ENCODE measurements around the gene LUZP1. TPM values are rescaled to one million over a fixed set of nuclear protein-coding genes. Genes with fewer than 3 reads are reported as not detected.

Gene LUZP1
- total RNA-seq, 1 donor from 2014 or later, result 29.9 TPM

DNA sequence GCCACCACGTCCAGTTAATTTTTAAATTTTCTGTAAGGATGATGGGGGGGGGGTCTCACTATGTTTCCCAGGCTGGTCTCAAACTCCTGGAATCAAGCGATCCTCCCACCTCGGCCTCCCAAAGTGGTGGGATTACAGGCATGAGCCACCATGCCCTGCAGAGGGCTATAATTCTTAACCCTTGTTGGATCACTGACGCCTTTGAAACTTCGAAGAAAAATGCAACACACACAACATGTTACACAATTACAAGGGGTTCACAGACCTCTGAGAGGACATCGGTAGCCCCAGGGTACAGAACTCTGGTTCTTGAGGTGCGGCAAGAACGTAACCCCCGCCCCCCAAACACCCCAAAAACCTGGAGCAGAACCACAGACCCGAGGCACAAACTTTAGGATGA, 8.4 kb upstream of the LUZP1 start:
- Histone ChIP-seq H3K4me3 (peak overlapping the region; percentile 76), H3K4me1 (peaks cover 22% of the 10 kb centered on the region), H3K36me3 (no peaks in the 10 kb centered on the region), H3K27ac (replicated peaks) (peak overlapping the region; percentile 97), H3K9me3 (replicated peaks) (no peaks in the 10 kb centered on the region), H3K27me3 (ENCODE audit: low read depth) (no peaks in the 10 kb centered on the region)
- intact Hi-C loops (cut with micrococcal nuclease), result no loop called here
- DNase-seq, result no peak
- TF ChIP-seq, protein P1, sequence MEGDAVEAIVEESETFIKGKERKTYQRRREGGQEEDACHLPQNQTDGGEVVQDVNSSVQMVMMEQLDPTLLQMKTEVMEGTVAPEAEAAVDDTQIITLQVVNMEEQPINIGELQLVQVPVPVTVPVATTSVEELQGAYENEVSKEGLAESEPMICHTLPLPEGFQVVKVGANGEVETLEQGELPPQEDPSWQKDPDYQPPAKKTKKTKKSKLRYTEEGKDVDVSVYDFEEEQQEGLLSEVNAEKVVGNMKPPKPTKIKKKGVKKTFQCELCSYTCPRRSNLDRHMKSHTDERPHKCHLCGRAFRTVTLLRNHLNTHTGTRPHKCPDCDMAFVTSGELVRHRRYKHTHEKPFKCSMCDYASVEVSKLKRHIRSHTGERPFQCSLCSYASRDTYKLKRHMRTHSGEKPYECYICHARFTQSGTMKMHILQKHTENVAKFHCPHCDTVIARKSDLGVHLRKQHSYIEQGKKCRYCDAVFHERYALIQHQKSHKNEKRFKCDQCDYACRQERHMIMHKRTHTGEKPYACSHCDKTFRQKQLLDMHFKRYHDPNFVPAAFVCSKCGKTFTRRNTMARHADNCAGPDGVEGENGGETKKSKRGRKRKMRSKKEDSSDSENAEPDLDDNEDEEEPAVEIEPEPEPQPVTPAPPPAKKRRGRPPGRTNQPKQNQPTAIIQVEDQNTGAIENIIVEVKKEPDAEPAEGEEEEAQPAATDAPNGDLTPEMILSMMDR (IDR thresholded peaks at IDR 0.05; ENCODE audit: borderline replicate concordance), result no peak

DNA sequence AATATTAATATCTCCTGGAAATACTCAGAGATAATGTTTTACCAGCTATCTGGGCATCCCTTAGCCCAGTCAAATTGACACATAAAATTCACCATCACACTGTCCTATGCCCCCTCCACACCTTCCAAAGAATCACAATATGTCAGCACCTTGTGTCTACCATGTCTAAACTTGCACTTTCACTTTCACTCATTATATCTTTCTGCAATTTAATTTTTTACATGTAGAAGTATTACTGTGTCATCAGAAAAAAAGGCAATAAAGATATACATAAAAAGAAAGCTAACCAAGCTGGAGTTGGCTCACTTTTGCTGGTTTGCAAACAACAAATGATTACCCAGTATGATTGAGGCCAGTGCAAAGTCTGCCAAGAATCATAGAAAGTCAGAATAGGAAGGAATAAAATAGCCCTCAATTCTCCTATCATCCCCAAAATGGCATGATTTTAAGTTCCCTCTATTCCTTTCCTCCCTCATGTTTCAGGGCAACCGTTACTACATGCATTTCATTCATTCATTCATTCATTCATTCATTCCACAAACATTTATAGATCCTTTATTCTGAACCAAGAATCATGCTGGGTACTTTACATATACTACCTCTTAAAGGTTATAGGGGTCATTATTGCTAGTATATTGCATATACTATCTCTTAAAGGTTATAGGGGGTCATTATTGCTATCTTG, 5.9 kb upstream of the LUZP1 start:
- Histone ChIP-seq H3K36me3 (no peaks in the 10 kb centered on the region), H3K4me3 (no peak overlapping the region), H3K27me3 (ENCODE audit: low read depth) (no peaks in the 10 kb centered on the region), H3K27ac (replicated peaks) (no peak overlapping the region), H3K4me1 (peaks cover 29% of the 10 kb centered on the region), H3K9me3 (replicated peaks) (no peaks in the 10 kb centered on the region)
- TF ChIP-seq, protein P1 (IDR thresholded peaks at IDR 0.05; ENCODE audit: borderline replicate concordance), result no peak
- intact Hi-C loops (cut with micrococcal nuclease), result no loop called here
- DNase-seq, result no peak

DNA sequence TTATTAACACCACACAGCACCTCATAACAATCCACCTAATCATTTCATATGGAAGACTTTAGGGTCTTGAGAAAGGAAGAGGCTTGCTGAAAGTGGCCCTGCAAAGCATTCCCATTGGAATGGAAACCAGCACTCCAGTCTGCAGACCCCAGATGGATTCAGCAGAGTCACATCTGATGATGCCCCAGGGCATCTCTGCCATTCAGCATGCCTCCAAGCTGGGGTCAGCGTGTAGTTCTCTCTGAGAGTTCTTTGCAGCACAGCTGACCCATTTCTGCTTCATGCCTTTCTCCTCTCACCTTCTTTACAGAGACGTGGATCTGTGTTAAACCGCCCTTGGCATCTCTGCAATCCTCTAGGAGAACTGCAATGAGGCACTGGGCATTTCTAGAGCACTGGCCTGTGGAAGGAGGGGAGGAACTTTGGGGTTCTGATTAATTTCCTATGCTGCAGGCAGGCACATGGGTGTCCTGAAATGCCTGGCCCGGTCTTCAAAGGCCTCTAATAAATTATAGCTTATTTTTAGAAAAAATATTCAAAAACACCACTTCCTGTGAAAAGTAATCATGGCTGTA, 2.6 kb upstream of the LUZP1 start:
- peaks cover 34% of the 10 kb centered on the region for H3K4me1 ChIP-seq

DNA sequence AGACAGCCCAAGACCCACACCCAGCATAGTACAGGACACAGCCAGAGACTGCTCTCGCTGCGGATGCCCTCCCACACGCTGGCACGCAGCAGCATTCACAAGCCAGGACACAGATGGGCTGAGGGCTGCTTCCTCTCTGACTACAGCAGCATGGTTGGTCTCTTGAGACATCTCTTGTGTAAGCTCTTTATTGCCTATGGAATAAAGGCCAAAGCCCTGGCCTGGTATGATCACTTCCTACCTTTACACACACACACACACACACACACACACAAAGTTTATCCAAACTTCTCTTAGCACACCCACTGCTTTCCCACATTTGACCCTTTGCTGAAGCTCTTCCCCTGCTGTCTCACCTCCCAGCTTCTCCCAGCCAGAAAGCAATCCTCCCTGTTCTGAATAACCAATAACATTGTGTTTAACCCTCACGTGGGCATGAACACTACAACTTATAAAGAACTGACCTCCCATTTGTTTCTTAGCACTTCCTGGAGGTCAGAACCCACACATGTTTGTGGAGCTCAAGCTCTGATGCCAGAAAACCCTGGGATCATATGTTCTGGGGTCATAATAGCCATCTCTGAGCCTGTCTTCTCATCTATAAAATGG, 1.2 kb upstream of the LUZP1 start:
- peak; percentile 64 for DNase-seq
- Histone ChIP-seq H3K27me3 (ENCODE audit: low read depth) (no peaks in the 10 kb centered on the region), H3K36me3 (no peaks in the 10 kb centered on the region), H3K4me3 (peak overlapping the region; percentile 96), H3K9me3 (replicated peaks) (no peaks in the 10 kb centered on the region), H3K27ac (replicated peaks) (peak overlapping the region; percentile 96), H3K4me1 (peaks cover 48% of the 10 kb centered on the region)
- intact Hi-C loops (cut with micrococcal nuclease), result no loop called here
- TF ChIP-seq, protein P1 (IDR thresholded peaks at IDR 0.05; ENCODE audit: borderline replicate concordance), result no peak

More for the DNA sequence above, 2.6 kb upstream of the LUZP1 start:
- Histone ChIP-seq H3K36me3 (no peaks in the 10 kb centered on the region), H3K4me3 (no peak overlapping the region), H3K27ac (replicated peaks) (peak overlapping the region; percentile 24), H3K9me3 (replicated peaks) (no peaks in the 10 kb centered on the region), H3K27me3 (ENCODE audit: low read depth) (no peaks in the 10 kb centered on the region)
- TF ChIP-seq, protein P1 (IDR thresholded peaks at IDR 0.05; ENCODE audit: borderline replicate concordance), result no peak
- no peak for DNase-seq
- intact Hi-C loops (cut with micrococcal nuclease), result no loop called here

DNA sequence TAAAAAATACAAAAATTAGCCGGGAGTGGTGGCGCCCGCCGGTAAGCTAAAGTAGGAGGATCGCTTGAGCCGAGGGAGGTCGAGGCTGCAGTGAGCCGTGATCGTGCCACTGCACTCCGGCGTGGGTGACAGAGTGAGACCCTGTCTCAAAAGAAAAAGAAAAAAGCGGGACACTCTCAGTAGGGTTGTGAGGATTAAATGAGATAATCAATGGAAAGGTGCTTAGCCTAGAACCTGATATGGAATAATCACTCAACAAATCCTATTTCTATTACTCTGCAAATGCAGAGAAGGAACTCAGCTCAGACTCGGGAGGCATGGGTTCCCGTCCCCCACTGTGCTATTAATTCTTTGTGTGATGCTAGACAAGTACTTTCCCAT, 529 bp upstream of the LUZP1 start:
- peak overlapping the region; percentile 96 for H3K4me3 ChIP-seq
- no peaks in the 10 kb centered on the region for H3K36me3 ChIP-seq
- H3K4me1 ChIP-seq, result peaks cover 55% of the 10 kb centered on the region
- intact Hi-C loops (cut with micrococcal nuclease), result no loop called here
- TF ChIP-seq, protein P1 (IDR thresholded peaks at IDR 0.05; ENCODE audit: borderline replicate concordance), result no peak
- H3K27ac ChIP-seq (replicated peaks), result peak overlapping the region; percentile 96
- DNase-seq, result no peak
- no peaks in the 10 kb centered on the region for H3K27me3 ChIP-seq (ENCODE audit: low read depth)
- H3K9me3 ChIP-seq (replicated peaks), result no peaks in the 10 kb centered on the region

Measured in left ventricle myocardium inferior (tissue), 1 donor.